ENCODE measurements around the gene GIT2.
"Not testable (repeated sequence)": the region's sequence is repeated elsewhere in the genome, so short reads cannot be mapped to it uniquely, and the experiment has no call there.

GIT2 gene

DNA sequence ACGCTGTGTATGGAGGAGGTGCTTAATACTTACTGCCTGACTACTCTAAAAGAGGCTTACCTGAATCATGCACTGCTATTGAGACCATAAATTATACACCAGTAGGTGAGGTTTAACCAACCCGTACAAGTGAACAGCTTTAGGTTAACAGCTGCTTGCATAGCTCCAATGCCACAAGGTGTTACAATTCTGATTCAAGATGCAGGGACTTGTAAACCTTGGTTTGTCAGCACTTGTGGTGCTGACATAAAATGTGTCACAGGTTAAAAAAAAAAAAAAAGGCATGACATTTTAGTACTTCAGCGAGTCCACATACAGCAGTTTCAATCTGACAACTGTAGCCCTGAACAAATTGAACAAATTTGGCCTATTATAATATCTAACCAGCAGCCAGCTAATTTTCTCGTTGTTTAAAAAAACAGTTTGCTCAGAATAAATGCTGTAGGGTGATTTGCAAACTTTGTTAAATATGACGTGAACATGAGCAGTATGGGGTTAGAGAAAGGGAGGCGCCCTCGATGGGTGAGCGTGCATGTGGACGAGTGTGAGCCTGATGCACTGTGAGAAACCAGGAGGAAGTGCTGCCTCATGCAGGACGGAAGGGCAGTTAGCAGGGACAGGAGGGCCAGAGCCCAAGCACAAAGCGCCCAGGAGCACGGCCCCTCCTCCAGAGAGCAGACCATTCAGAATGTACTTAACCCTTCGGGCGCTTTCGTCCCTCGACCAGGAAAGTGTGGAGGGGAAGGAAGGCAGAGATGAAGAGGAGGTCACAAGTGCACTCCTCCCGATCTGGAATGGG is 51.4 kb downstream of the GIT2 start:
- peak; percentile 89 for DNase-seq (ENCODE audit: low spot score)

DNA sequence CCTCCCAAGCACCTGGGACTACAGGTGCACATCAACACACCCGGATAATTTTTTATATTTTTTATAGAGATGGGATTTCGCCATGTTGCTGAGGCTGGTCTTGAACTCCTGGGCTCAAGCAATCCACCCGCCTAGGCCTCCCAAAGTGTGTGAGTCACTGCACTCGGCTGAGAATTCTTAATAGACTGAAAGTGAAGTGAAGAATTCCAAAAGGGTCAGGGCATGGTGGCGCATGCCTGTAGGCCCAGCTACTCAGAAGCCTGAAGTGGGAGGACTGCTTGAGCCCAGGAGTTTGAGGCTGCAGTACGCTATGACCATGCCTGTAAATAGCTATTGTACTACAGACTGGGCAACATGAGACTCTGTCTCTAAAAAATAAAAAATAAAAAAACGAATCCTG is 52.4 kb downstream of the GIT2 start:
- DNase-seq (ENCODE audit: low spot score): no peak

DNA sequence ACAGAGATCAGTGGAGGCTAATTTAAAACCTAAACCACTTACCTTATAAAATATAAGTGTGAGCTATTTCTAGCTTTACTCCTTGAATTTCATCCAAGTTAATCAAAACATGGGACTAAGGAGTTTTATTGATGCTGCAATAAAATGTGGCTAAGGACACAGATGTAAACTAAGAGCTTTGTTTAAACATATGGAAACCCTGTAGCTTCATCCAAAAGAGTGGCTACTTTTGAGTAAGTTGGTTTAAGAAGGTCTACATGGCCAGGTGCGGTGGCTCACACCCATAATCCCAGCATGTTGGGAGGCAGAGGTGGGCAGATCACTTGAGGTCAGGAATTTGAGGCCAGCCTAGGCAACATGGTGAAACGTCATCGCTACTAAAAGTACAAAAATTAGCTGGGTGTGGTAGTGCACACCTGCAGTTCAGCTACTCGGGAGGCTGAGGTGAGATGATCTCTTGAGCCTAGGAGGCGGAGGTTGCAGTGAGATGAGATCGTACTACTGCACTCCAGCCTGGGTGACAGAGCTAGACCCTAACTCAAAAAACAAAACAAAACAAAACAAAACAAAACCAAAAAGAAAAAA is 55.7 kb downstream of the GIT2 start:
- no peak for DNase-seq (ENCODE audit: low spot score)

DNA sequence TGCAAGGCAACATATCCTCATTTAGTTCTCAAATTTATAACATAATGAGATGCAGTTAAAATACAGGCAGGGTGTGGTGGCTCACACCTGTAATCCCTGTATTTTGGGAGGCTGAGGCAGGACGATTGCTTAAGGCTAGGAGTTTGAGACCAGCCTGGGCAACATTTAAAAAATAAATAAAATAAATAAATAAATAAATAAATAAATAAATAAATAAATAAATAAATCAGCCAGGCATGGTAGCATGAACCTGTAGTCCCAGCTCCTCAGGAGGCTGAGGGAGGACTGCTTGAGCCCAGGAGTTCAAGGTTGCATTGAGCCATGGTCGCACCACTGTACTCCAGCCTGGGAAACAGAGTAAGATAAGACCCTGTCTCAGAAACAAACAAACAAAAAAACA is 56.7 kb downstream of the GIT2 start:
- DNase-seq (ENCODE audit: low spot score): no peak

DNA sequence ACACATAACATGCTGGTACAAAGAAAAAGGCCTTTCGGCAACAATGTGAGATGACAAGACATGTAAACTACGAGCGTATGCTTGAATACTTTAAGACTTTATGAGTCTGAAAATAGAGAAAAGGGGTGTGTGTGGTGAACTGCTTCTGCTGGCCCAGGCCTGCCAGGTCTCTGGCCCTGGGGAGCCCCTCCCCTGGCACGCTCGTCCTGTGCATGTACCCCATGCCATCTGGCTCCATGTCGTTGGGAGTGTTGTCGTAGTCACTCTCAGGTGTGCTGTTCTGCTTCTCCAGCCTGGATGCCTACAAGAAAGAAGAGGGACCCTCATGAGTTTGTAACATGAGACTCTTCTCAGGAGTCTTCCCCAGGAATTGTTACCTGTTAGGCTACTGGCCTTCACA is 57.2 kb downstream of the GIT2 start:
- DNase-seq (ENCODE audit: low spot score): no peak

DNA sequence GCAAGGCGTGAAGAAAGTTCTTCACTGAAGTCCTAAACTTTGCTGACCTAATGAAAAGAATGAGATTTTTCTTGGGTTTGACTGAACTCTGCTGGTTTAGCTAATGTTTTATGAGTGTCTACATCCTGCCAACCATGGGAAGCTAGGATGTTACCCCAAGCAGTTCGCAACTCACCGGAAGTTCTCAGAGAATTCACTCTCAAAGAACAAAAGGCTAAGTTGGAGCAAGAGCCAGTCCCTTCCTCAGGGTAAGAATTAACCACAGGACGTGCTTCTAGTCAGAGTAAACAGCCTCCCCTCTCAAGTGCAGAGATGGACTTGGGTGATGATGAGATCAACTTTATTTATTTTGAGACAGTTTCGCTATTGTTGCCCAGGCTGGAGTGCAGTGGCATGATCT is 58.8 kb downstream of the GIT2 start:
- peak; percentile 52 for DNase-seq (ENCODE audit: low spot score)

DNA sequence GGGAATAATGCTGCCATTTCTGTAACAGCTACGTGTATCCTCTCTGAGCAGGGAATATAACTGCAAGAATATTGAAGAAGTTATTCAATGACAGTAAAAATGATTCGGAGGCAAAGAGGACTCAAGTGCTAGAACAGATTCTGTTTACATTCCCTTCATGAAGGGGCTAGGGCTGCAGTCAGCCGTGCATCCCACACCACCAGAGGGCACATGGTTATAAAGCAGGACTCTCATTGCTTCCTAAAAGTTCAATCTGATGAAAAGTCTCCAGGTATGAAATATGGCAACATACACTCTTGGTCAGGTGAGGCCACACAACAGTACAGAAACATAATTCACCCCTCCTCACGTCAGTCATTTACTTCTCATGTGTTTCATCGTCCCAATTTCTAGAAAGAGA is 62.1 kb downstream of the GIT2 start:
- no peak for DNase-seq (ENCODE audit: low spot score)

DNA sequence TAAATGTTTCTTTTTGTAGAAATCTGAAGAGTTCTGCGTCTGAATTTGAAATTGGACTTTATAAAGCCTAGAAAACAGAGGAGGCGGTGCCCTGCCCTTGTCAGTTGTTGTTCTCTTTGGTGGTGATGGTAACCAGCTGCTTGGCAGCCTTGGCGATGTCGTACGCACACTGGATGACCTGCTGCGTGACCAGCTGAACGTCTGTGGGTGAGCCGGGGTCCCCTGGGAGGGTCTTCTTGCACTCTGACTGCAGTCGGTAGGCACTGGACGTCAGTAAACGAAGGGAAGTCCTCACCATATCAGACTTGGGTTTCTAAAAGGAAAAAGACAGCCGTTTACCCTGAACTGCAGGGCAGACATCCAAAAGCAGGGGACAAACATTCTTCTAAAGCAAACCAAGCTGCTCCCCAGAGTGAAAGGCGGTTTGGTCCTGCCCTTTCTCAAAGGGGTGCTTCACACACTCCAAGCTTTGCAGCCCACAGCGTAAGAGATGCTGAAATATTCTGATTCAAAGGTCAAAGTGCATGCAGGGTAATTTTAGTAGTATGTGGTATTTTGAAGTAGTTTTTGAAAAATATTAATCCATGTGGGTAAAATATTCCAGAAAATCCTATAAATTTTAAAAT is 63.2 kb downstream of the GIT2 start:
- no peak for DNase-seq (ENCODE audit: low spot score)

DNA sequence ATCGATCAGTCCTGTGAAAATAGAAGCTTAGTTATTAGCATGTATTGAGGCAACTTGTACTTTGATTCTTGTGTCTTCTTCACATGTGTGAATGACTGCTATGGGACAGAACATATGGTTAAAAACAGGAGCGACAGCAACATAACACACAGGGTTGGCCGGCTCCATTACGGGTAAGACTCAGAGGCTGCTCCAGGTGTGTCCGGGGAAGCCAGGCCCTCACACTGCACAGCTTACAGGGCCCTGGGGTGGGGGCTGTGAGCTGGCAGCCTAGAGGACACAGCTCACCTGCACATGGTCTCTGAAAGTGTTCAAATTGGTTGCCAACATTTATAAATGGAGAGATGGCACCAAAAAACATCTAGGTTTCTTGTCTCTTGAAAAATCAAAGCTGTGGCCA is 65.0 kb downstream of the GIT2 start:
- DNase-seq (ENCODE audit: low spot score): no peak

DNA sequence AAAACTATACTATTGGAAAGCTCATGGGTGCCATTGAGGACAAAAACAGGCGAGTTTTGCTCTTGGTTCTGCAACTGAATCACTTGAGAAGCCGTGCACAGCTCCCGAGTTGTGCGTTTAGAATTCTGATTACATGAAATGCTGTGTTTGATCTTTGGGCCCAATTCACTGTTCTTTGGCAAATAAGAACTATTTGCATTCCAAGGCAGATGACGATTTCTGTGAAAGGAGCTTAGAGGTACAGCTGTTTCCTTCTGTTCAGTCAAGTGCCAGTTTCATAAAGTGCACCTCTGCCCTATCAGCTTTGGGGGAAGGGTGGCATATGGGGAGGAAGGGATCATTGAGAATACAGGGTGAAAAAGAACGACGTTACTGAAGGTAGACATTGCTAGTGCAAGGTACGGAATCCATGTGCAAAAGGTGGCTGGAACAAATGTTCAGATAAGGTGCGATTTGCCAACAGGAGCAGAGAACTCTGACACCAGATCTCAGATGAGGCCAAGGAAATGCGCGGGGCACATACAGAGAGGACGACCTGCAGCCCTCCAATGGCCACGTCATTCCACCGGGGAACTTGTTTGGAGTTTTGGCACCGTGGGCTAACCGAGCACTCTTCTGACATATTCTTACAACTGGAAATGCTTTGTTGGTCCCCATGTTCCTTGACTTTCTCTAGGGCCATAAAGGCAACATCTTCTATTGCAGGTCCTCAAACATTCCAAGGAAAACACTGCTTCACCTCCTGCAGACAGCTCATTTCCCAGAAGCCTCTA is 66.0 kb downstream of the GIT2 start:
- no peak for DNase-seq (ENCODE audit: low spot score)

DNA sequence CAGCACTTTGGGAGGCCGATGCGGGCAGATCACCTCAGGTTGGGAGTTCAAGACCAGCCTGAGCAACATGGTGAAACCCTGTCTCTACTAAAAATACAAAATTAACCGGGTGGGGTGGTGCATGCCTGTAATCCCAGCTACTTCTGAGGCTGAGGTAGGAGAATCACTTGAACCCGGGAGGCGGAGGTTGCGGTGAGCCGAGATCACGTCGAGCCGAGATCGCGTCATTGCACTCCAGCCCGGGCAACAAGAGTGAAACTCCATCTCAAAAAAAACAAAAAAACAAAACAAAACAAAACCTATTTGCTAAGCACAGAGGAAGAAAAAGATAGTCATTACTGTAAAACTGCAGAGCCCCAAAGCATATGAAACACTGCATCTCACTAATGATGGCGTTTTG is 66.8 kb downstream of the GIT2 start:
- not testable (repeated sequence) for DNase-seq (ENCODE audit: low spot score)

DNA sequence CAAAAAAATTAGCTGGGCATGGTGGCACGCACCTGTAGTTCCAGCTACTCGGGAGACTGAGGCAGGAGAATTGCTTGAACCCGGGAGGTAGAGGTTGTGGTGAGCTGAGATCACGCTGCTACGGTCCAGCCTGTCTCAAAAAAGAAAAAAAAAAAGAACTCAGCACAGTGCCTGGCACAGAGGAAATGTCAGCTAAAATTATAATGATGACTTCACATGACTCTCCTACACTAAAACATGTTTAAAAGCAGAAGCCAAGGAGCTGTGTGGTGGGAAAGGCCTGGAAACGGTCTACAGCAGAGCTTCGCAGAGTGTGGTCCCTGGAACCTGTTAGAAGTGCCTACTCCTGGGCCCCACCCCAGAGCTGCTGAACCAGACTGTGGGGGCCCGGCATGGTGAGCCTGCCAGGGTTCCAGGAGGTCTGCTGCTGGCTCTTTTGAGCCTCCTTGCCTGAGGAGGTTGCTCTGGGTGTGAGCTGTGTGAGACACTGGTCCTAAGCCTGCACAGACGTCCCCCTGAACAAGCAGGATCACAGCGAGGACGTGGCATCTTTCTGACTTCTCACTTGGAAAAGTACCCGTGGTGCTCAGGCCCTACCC is 68.0 kb downstream of the GIT2 start:
- DNase-seq (ENCODE audit: low spot score): no peak

DNA sequence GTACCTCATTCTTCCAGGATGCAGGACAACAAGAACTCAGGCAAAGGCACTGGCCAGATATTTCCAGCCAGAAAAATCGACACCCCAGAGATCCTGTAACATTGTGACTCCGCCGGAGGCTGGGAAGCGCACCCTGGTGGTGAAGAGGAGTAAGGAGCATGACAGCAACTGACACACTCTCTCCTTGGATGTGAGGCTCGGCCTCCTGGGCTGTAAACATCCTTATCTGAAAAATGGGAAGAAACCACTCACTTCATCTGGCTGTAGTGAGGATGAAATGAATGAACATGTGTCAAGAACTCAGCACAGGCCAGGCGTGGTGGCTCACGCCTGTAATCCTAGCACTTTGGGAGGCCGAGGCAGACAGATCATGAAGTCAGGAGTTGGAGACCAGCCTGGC is 68.5 kb downstream of the GIT2 start:
- peak; percentile 42 for DNase-seq (ENCODE audit: low spot score)

DNA sequence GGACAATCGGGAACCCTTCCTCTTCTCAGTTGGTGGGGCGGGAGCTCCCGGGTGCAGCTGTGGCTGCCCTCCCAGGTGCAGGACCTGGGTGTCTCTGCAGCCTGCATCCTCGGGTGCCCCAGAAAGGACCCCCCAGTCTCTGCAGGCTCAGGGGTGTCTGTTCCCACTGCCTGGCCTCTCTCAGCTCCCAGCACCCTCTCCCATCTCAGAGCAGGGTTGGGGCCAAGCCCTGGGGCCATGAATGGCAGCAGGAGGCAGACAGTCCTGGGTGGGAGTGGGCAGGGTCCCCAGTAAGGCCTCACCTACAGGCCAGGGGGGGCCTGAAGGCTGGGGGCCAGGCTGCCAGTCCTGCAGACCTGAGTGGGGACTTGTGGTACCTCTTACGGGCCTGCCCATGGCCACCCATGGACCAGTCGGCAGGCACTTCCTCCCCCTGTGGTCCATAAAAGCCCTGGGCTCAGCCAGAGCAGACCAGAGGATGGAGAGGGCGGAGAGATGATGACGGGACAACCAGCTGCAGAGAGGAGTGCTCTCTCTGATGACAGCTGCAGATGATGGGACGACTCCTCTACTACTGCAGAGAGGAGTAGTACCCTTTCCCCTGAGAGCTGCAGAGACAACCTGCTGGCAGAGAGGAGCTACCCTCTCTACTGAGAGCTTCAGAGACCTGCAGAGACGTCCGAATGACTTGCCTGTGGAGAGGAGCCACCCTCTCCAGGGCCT is 69.5 kb downstream of the GIT2 start:
- DNase-seq (ENCODE audit: low spot score): no peak

DNA sequence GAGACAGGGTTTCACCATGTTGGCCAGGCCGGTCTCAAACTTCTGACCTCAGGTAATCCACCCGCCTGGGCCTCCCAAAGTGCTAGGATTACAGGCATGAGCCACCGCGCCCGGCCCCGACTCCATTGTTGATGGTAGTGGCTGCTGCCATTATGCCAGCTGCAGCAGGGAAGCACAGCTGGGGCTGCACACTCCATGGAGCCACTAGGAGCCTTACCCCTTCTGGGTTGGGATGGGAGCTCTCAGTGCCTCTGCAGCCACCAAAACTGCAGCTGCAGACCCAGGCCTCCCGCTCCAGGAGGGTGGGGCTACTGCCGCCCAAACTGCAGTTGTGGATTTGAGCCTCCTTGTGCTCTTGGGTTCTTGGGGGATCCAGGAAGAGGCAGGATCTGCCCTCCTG is 70.2 kb downstream of the GIT2 start:
- DNase-seq (ENCODE audit: low spot score): no peak

DNA sequence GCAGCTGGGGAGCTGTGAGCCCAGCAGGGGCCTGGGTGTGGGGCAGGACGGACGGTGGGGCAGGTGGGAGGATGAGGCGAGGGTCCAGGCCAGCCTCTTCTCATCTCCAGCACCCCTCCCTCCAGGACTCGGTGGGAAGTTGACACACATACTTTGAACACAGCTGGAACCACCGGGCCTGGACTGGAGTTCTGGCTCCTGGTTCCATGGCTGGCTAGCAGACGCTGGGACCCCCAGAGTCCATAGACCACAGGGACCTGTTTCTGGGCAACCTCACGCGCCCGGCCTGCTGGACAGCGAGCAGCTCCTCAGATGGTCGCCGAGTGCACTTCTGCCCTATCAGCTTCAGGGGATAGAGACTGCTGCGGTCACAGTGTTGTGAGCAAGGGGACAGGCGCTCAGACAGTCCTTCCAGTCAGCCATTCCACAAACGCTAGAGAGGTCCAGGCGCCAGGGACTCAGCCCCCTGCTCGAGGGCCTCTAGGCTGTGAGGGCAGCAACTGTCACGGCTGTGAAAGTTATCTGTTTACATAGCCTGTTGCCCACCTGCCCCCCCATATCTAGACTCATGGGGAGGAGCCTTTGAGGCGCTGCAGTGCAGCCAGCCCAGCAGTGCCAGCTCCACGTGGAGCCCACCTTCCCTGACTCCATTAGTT is 70.9 kb downstream of the GIT2 start:
- no peak for DNase-seq (ENCODE audit: low spot score)

DNA sequence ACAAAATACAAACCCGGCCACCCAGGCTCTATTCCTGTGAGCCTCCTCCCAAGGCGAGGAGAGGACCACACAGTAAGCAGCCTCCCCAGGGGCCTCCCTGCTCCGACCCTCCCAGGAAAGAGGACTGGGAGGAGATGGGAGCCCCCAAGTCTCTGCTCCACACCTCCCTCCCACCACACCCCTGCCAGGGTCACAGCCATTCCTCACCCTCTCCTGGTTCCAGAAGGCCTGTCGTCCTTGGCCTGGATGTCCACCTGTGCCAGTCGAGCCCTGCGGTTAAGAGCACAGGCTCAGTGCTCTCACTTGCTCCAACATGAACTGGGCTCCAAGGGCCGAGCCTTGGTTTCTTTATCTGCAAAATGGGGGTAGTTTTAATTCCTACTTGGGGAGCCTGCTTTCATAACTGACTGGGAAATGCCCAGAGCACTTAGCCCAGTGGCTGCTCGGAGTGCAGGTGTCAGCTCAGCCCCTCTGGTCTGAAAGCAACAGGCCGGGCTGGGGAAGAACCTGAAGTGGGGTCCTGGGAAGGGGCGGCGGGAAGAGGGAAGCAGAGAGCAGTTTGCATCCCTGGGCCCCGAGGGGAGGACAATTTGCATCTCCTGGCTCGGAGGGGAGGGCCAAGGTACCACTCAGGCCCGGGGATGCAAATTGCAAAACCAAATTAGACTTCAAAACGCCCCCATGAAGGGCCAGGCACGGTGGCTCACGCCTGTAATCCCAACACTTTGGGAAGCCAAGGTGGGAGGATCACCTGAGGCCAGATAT is 72.5 kb downstream of the GIT2 start:
- no peak for DNase-seq (ENCODE audit: low spot score)

DNA sequence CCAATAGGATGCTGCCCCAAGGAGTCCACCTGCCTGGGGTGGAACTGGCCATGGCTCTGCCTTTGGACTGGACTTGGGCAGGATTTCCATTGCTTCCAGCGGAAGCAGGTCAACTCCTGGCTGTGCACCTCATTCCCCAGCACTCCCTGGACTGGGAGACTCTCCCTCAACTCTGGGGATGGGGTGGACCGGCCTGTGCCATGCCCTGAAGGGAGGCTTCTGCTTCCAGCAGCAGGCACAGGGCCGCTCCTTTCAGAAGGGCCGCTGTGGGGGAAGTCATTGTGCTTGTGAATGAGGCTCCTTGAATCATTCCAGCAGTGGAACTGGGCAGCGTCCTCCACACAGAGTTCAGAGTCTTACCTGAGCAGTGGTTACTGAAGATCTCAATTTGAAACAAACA is 73.1 kb downstream of the GIT2 start:
- DNase-seq (ENCODE audit: low spot score): no peak

DNA sequence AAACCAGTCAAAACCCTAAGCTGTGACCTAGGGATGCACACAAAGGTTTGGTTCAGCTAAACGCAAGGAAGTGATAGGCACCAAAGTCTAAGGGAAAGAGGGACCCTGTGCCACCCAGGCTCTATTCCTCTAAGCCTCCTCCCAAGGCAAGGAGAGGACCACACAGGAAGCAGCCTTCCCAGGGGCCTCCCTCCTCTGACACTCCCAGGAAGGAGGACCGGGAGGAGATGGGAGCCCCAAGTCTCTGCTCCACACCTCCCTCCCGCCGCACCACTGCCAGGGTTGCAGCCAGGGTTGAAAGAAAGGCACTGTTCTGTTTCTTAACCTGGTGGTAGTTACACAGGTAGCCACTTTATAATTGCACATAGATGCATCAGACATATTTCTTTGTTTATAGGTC is 74.2 kb downstream of the GIT2 start:
- DNase-seq (ENCODE audit: low spot score): no peak

DNA sequence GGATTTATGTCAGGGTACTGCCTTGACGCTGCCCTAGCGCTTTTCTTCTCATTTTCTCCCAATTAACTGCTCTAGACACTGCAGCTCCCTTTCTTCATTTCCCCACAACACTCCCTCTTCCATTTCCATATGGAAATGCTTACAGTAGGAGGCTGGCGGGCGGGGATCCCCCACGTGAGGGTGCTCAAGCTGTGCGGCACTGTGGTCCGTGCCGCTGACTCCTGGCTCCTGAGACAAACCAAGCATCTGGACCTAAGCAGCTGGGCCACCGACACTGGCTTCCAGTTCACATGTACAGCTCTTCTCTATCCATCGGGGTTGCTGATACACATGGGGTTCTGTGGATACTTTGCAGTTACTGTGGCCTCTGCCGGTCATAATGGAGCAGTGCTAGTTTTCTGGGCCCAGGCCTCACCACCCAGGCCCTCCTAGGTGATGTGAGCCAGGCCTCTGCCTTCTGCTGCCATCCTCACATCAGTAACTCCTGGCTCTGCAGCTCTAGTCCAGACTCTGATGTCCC is 75.8 kb downstream of the GIT2 start:
- no peak for DNase-seq (ENCODE audit: low spot score)
